Measurements from ENCODE around the gene TIFAB. TPM values are rescaled to one million over a fixed set of nuclear protein-coding genes. Genes with fewer than 3 reads are reported as not detected.

TIFAB gene
- polyA plus RNA-seq, 1 donor: 0.35 TPM

DNA sequence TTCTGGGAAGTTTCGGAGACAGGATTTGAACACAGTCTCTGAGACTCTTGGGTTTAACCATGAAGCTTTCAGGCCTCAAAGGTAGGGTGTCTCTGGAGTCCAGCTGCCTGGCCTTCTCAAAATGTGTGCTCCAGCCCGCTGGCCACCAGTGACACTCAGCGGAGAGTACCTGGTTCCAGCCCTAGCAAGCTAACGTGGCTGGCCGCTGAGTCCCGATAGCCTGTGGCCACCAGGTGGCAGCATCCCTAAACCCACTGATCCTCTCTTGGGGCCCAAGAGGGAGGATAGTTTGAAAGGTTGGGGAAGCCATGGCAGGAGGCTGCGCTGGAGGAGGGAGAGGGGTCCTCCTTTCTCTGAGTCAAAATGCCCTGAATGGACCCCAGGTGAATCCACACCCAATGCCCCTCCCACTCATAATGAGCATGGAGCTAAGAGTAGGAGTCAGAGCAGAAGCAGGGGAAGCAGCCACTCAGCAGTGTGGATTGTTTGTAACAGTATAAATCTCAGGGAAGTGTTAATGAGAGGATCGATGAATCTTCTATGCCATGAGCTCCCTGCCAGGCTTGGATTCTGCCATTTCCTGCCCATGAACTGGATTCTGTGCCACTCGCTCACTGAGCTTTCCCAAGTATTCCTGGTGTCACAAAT, 5.4 kb upstream of the TIFAB start:
- no peak for DNase-seq

DNA sequence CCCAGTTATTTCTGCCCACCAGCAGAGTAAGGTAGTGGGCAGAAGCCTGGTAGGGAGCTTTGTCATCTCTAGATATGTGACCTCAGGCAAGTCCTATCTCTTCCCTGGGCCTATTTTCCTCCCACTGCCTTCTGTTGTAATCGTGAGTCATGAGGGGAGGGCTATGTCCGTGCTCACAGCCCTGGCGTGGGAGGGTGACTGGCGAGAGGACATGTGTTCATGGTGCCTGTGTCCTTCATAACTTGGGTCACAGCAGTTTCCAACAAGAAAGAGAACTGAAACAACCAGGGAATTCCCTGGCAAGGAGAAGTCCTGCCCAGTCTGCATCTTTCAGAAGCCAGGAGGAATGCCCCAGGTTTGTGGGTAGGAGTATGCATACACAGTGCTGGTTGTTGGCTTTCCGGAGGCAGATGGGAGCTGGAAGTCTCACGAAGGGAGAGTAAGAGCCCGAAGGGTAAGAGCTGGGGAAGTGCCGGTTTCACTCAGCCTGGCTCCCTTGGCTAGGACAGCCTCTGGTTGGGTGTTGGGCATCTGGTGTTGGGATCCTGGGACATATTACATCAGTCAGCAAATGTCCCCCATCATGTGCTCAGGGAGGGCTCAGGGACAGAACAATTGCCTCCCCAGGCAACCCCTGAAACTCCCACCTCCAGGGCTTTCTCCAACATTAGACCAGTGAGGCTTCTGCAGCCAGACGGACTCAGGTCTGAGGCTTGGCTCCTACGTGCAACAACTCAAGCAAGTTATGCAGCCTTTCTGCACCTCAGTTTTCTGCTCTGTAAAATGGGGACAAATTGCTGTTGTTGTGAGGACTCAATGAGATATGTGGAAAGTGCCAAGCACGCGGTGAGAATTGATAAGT, 4.3 kb upstream of the TIFAB start:
- peak; percentile 39 for DNase-seq

DNA sequence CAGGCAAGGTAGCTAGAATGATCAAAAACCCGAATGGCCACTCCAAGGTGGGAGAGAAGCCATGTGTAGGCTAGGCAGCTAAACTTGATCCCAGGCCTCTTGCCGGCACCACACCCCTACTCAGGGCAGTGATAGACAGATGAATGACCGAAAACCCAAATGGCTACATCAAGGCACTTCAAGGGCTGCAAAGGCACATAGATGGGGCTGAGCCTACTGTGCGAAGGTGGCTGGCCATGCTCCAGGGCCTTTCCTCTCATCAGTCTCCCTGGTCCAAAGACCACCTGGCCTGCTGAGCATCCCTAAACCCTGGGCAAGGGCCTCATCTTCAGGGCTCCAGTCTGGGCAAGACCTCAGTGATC, 3.7 kb upstream of the TIFAB start:
- no peak for DNase-seq

DNA sequence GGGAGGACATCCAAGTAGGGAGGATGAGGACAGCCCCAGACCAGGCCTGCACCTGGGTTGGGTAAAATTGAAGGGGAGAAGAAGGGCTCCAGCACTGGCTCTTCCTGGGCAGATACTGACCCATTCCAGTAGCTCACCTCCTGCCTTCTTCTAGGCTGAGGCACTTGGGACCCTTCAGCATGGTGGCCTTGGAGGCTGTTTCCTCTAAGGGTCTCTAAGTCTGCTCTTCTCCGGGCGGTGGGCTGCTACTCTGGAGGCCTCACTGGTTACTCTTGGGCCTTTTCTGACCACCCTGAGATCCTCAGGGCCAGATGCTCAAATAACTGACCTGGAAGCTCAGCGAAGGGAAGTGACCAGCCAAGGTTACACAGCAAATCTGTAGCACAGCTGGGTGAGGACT, 2.8 kb upstream of the TIFAB start:
- DNase-seq: no peak

DNA sequence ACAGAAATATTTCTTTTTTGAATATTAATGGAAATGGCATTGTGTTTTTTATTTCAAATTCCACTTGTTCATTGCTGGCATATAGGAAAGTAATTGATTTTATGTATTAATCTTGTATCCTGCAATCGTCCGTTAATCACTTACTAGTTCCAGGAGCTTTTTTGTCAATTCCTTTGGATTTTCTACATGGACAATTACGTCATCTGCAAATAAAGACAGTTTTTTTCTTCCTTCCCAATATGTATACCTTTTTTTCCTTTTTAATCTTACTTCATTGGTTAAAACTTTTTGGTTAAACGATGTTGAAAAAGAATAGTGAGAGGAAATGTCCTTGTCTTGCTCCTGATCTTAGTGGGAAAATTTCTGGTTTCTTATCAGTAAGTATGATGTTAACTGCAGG, 1.5 kb upstream of the TIFAB start:
- no peak for DNase-seq

DNA sequence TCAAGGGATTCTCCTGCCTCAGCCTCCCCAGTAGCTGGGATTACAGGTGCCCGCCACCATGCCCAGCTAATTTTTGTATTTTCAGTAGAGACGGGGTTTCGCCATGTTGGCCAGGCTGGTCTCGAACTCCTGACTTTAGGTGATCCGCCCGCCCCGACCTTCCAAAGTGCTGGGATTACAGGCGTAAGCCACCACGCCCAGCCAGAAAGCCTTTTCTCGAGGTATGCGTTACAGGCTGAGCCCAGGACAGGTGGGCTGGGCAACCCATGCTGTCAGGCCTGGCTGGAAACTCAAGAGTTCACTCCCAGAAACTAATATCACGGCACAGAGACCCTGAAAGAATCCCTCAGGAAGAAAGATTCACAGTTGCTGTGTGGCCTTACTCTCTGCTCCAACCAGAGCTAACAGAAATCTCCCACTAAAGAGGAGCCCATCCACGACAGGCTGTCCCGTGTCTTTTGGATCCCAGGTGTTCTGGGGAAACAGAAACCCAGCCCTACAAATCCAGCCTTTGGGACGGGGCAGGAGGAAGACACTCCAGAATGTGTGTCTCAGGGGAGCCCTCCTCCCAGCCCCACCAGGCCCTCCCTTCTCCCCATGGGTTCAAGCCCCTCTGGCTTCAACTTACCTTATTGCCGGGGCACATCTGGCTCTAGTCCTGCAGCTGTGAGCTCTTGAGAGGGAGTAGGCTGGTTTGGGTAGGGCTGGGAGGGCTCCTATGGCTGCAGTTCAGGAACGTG, 400 bp downstream of the TIFAB start:
- no peak for DNase-seq

DNA sequence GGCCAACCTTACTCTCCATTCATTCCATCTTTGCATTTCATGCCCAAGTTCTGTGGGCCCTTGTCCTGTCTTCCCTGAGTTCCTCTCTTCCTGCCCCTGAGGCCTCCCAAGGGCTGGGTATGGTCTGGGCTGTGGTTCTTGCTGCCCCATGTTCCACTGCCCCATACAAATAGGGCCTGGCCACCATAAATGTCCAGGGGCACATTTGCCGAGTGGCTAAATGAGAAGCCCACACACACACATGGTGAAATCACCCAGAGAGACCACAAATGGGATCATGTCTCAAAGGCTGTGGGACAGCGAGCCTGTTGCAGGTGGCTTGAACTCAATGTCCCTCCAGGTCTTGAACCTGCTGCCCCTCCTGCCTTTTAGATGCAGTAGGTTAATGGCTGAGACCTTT, 1.2 kb downstream of the TIFAB start:
- DNase-seq: no peak

DNA sequence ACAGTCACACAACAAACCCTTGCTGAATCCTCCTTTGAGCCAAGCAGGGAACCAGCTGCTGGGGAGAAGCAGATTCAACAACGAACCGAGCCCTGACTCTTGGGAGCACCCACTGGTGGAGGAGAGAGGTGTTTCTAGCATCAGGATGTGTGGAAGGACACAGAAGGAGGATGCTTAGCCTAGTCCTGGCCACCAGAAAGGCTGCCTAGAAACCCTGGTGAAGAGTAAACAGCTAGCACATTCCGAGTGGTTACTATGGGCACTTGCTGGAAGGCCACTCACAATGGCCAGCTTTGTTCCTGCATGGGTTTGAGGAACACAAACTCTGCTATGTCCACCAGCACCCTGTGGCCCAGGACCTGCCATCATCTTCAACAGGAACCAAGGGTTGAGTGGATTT, 1.8 kb downstream of the TIFAB start:
- DNase-seq: no peak

DNA sequence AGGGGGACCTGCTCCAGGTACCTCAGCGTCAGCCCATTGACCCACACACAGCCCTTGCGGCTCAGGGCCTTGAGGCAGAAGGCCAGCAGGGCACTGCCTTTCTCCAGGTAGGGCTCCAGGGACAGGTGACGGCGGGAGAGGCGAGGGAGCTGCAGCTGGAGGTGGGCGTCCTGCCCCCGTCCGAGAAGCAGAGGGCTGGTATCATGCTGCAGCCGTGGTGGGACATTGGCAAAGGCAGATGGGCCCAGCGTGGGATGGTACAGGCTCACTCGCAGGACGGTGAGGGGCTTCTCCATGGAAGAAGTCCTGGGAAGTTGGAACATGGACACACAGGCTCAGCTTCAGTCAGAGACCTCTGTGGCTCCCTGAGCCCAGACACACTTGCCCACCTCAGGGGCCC, 2.5 kb downstream of the TIFAB start:
- no peak for DNase-seq

DNA sequence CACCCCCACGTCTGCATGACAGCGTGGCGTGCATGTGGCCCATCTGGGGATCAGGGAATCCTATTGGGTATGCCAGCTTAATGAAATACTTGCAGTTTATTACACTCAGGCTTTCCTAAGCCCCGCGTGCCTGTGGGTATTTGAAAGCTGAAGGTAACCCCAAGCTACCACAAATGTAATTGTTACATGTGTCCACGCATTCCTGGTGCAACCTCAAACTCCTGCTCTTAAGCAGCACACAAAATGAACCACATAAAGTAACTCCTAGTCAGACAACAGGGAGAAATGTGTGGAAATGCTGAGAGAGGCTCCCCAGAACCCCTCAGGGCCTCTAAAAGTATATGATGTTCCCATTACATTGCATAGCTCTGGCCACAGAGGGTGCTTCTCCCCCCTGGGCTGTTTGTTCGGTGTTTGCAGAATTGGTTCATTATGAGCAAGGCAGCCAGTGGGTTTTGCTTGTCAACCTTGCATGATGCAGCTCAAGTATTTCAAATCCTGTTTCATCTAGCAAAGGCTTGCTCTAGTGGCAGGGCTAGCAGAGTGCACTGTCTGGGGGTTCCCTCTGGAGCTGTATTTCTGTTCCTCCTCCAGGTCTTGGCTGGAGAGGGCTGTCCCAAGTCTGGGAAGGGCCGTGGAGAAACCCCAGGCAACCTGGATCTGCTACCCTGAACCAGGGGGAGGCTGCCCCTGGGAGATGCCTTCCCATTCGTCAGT, 3.2 kb downstream of the TIFAB start:
- DNase-seq: no peak

DNA sequence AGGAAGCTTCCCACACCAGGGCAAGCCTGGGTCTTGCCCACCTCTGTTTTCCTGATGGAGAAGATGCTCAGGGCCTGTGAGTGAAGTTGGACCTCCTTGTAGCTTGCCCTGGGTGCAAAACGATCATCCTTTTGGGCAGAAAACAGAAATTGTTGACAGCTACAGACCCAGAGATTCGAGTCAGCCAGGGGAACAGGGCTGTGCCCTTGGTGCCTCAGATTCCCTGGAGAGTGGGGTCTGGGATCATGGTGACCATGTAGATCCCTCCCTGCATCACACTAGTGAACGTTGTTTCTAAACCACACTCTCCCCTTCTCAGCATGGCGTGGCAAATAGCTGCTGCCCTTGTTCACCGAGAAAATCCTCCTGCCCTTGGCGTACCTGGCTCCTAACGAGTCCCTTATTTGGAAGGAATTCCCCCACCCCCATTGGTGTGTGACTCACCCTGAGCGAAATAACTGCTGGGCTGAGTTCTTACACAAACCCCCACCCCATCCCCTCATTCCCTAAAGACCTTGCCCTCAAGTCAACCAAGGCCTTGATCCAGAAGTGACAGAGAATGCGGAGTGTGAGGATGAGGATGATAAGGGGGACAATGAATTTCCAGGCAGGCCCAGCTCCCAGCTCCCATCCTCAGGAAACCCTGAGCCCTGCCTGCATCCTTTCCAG, 3.9 kb downstream of the TIFAB start:
- DNase-seq: no peak

DNA sequence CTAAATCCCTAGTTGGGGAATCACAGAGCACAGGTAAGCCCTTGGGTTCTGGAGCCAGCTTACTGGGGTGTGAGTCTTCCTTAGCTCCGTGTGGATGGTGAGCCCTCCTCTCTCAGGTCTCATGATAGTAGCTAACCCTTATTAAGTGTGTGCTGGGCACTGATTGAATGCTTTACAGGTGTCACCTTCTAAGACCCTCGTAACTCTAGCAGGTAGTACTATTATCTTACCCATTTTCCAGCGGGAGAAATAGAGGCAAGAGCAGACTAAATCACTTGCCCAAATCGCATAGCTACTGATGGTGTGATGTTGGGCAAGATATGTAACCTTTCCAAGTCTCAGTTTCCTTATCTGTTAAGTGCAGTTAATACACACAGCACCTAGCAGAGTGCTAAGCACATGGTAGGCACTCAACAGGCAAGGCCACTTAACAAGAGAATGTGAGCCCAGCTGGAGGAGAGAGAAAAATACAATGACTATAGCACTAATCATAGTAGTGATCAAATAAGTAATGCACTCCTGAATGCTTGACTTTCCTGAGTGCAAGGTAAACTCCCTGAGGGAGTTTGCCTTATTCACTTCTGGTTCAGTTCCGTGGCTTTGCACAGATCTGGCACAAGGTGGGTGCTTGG, 4.7 kb downstream of the TIFAB start, which contains the start of gene DCANP1:
TSS of gene DCANP1 (minus strand) at position 51 of the 632 bp plus-strand sequence. CDS start 240 bp downstream, outside the sequence.
- DNase-seq: no peak

DNA sequence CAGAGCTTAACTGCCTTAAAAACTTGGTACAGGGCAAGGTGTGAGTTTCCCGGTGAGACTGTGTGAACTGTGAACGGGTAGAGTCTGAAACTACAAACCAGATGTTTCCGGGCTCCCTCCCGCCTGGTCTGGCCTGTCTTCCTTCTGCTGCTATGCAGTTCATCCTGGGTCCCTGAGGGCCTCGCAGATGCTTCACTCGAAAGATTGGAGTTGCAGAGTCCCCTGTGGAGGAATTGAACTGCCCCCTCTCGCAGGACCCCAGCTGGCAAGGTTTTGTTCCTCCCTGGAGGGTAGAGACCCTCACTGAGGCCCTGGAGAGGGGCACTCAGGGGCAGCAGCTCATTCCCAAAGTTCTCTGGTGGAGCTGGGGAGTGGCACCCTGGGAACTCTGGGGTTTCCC, 5.5 kb downstream of the TIFAB start:
- DNase-seq: no peak

DNA sequence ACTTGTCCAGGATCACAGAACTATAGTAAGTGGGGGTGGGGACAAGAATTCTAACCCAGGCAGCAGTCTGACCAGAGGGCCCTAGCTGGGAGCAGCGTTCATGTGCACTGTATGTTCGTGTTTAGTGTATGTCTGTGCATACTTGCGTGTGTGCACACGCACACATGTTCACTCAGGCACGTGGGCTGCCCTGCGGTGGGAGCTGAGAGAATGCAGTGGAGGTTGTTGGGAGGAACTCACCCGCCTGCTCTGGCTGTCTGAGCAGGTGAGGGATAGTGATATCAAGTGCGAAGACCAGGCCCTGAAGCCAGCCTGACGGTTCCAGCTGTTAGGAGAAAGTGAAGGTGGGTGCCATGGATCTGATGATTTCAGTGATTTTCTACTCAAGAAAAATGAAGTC, 5.9 kb downstream of the TIFAB start:
- no peak for DNase-seq

DNA sequence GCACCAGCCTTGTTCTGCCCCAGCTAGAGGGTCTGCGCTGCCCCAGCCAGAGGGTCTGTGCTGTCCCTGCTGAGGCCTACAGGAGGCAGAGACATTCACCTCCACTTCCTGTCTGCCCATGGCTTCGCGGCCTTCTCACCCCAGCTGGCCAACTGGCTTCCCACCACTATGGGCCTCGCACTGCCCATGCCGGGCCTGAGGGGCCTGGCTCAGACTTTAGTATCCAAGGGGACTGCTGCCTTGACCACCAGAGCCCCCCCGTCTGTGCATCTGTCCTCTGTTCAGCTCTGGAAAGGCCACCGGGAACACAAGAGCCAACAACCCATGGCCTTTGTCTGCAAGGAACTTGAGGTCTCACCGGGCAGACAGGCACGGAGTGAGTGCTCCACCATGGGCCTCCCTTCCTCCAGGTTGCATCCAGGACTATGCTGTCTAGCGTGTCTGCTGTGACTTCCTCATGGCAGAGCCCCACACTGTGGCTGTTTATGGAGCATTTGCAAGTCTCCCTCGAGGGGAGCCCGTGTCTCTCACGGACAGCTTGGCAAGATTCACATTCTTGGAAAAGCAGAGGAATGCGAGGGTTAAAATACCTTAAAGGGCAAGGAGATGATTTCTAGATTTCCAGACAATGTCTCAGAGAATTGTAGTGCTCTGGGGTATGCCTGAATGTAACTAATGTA, 6.7 kb downstream of the TIFAB start:
- DNase-seq: no peak

DNA sequence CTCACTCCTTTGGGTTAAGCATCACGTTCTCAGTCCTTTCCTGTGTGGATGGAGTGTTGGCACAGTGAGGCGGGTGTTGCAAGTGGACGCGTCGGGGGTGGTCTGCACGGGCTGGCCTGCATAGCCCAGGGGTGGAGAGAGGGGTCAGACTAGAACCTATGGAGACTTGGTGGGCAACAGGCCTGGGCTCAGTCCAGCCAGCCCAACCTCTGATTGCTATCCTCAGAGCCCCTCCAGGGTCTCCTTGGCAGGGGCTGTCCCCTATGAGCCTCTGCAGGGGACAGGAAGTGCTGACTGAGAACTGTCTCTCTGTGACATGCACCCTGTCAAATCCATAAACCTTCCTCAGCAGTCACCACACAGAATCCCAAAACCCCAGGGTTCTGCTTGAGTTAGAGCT, 7.3 kb downstream of the TIFAB start:
- DNase-seq: no peak

DNA sequence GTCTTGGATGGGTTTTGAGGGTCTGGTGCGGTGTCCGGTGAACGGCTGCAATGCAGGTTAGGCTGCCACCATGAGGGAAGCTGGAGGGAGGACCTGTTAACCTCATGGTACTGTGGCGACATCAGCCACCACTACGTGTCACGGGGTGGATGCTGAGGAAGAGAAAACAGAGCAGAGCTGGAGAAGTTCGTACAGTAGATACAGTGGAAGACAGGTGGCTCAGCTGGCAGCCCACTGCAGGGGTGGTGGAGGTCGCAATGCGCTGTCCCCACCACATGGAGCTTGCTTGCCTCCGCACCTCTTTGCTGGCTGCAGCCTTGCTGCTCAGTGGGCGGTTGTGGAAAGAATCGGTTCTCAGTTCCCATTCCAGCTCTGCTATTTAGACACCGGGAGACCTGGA, 7.8 kb downstream of the TIFAB start:
- no peak for DNase-seq

DNA sequence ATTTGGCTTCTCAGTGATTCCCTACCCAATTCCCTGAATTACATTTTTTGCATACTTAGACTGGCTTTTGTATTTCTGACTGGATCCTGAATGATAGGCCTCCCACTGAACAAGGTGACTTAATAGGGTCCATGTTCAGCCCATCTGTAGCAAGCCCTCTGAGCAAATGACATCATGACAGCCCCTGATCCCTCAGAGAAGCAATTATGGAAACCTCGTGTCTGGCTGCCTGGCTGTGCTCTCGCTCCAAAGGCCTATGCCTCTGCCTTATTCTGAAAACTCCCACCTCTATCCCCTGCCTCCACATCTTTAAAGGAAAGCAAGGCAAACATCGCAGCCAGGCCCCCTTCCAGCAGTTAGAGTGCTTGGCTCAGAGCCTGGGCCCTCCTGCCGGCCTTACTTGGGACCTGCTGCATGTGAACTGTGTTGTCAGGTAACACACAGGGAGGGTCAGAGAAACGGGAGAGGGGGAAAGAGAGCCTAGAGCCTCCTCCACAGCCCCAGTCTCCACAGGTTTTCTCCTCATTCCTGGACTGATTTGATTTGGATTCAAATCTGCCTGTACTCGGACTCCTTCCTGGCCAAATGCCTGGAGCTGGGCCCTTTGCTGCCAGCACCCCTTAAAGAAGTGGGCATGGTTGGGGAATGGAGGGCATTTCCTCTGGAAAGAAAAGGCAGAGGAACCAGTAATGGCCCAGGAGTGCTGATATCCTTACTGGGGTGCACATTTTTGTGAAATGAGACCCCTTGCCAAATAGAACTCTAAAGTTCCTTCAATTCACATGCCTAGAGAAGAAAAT, 8.8 kb downstream of the TIFAB start:
- DNase-seq: no peak

DNA sequence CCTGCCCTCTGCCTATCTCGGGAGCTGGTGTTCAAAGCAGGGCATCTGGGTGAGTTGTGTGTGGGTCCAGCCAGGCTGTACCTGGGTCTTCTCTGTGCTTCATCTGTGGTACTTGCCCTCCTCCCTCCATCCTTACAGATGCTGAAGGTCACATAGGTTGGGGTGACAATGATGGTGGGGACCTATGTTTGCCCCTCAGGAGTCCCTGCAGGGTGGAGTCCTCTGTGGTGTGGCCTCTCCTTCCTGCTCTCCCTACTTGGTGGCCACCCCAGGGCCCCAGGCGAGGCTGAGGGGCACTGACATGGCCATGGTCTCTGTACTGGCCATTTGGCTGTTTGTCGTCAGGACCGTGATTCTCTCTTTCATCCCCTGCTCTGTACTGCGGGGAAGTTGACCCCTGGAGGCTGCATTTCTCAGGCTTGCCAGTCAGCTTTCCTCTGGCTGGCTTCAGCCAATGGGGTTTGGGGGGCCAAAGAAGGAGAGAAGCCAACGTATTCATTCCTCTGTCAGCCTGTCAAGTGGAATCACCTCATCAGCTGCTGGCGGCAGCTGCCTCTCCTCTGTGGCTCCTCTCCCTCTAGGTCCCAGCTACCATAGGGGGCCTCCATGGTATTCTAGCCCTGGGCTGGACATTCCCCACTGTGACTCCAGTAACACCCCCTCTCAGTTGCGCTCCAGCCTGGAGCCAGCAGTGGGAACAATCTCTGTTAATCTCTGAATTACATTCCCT, 9.6 kb downstream of the TIFAB start:
- no peak for DNase-seq

DNA sequence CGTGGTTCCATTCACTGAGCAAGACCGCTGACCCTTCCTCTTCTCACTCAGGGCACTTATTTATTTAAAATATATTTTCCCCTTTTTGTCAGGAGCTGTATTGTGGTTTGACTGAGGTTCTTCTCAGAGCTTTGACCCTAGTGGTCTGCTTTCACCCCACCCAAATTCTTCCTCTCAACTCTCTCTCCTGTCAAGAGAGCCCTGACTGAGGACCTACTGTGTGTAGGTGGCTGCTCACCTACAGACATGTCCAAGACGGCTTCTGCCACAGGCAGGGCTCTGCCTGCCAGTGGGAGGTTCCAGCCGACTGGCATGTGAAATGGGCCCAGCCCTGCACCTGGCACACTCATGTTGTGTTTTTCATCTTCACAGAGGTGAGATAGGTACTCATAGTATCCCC, 10.2 kb downstream of the TIFAB start:
- DNase-seq: no peak

Data from hindlimb muscle (tissue), 1 donor.